ENCODE results near the gene NANOS3.
"Not testable (repeated sequence)": the region's sequence is repeated elsewhere in the genome, so short reads cannot be mapped to it uniquely, and the experiment has no call there.

The NANOS3 gene

DNA sequence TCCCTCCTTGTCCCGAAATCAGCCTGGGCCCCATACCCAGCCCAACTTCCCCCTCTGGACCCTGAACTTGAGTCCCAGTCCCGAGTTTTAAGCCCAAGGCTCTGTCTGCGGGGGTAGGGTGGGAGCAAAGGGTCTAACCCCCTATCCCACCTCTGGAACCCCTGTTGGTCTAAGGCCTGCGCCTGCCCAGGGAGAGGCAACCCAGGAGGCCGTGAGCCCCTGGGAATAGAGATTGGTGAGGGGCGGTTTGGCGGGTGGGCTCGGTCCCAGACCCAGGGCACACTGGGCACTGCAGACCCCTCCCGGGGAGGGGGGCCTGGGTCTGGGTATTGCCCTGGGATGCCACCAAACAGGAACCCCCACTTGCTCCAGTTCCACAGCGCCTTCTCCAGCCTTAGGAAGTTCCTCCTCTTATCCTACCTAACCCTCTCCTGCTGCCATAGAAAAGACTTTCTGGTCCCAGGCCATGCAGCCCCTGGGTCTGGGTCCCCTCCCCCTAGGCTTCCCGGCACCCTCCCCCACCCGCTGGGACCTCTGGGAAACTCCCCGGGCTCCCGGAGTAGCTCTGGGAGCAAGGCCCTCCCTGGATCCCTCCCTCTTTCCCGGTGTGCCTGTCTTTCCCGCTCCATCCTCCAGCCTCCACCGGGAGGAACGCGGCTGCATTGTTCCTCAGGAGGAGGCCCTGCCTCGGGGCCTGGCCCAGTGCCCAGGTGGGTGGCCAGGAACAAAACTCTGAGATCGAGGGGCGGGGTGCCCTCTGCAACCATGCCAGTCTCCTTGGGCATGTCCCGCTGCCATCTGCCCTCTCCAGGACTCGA lies 33.6 kb upstream of the NANOS3 start:
- DNase-seq: no peak

- DNase-seq: no peak
These were observed 32.8 kb upstream of the NANOS3 start for GRCh38 chr19:13844130-13844631.

GRCh38 chr19:13846557-13847406 lies 30.2 kb upstream of the NANOS3 start:
- DNase-seq: peak; percentile 77 to 83

- peak; percentile 72 to 83 for DNase-seq
These were observed 29.3 kb upstream of the NANOS3 start for GRCh38 chr19:13847407-13848339.

DNA sequence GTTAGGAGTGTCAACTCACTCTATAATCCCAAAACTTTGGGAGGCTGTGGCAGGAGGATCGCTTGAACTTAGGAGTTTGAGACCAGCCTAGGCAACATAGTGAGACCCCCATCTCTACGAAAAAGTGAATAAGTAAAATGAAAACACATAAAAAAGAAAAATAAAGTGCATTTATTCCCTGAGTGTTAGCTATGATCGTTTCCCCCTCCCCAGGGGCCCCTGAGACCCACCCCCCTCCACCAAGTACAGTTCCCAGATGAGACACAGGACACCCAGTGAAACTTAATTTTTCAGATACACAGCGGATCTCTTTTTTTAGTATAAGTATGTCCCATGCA lies 28.6 kb upstream of the NANOS3 start:
- DNase-seq: no peak

DNA sequence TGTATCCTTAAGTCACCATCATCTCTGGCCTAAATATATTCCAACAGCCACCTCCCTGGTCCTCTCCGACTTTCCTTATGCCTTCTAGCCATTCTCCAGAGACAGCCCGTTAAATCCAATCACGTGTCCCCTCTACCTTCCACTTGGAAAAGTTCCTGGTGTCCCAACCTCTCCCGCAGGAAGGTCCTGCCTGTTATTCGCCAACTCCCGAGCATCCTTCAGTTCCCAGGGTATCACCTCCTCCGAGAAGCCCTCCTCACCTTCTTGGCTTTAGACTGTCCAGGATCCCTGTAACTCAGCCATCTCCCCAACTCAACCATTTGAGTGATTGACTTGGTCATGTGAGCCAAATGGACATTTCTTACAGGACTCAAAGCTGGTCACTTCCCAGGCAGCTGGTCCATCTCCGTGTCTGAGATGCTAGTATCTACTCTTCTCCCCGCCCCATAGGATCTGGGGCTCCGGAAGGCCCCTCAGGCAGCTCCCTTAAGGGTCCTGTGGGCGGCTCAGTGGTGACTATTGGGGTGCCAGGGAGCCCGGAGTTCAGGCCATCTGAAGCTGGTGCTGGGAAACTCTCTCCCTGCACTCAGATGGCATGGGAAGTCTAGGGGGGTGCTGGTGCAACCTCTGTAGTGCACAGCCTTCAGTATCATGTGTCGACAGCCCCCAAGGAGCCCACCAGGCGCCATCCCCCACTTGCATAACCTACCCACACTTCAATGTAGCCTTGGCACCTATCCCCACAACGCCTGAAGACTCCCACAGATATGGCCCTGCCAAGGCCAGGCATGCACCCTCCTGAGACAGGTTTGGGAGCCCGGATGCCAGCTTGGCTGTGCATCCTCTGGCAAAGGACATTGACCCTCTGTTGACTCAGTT lies 27.9 kb upstream of the NANOS3 start:
- DNase-seq: no peak

GRCh38 chr19:13849991-13850909 lies 26.7 kb upstream of the NANOS3 start:
- no peak for DNase-seq

- no peak for DNase-seq
These were observed 25.8 kb upstream of the NANOS3 start for GRCh38 chr19:13850910-13851733.

DNA sequence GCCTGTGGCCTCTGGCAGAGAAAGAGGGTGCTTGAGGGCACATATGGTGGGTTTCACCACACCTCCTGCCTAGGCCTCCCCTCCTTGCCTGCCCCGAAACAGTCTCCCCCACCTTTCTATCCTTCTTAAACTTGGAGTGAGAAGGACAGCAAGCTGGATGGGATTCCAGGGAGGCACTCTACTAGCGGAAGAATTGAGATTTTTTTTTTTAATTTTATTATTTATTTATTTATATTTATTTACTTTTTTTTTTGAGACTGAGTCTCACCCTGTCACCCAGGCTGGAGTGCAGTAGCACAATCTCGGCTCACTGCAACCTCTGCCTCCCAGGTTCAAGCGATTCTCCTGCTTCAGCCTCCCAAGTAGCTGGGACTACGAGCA lies 25.2 kb upstream of the NANOS3 start:
- not testable (repeated sequence) for DNase-seq

DNA sequence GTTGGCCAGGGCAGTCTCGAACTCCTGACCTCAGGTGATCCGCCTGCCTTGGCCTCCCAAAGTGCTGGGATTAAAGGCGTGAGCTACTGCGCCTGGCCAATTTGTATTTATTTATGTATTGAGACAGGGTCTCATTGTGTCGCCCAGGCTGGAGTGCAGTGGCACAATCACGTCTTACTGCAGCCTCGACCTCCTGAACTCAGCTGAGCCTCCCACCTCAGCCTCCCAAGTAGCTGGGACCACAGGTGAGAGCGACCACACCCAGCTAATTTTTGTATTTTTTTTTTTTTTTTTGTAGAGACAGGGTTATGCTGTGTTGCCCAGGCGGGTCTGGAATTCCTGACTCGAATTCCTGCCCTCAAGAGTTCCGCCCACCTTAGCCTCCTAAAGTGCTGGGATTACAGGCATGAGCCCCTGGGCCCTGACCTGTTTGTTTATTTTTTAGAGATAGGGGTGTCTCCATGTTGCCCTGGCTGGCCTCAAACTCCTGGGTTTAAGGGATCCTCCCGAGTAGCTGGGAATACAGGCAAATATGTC lies 24.7 kb upstream of the NANOS3 start:
- not testable (repeated sequence) for DNase-seq

DNA sequence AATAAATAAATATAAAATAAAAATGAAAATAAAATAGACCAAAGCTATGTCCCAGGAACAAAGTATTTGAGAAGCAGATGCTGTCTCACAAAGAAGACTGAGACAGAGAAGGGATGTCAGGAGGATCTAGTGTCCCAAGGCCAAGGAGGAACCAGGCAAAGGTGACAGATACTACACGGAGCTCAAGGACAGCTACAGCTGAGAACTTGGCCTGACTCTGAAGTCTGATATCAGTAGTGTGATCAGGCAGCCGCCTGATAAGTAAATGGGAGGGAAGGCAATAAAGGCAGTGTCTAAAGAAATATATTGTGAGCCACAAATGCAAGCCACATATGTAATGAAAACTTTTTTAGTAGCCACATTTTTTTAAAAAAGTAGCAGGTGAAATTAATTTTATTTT lies 20.4 kb upstream of the NANOS3 start:
- DNase-seq: no peak

DNA sequence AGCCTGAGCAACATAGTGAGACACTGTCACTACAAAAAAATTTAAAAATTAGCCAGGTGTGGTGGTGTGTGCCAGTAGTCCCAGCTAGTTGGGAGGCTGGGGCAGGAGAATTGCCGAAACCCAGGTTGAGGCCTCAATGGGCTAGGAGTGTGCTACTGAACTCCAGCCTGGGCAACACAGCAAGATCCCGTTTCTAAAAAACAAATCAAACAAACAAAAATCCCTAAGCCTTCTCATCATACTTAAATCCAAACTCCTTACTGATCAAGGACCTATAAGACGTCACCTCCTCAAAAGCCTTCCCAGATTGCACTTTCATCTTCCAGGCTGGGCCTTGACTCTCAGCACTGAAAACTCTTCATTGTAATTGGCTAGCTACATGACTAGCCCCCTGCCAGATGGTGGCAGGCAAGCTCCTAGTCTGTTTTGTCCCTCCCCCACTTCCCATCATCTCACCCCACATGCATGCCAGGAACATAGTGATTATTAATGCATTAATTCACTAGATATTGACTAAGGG lies 17.5 kb upstream of the NANOS3 start:
- DNase-seq: peak in 1 of 2 experiments; percentile 37

DNA sequence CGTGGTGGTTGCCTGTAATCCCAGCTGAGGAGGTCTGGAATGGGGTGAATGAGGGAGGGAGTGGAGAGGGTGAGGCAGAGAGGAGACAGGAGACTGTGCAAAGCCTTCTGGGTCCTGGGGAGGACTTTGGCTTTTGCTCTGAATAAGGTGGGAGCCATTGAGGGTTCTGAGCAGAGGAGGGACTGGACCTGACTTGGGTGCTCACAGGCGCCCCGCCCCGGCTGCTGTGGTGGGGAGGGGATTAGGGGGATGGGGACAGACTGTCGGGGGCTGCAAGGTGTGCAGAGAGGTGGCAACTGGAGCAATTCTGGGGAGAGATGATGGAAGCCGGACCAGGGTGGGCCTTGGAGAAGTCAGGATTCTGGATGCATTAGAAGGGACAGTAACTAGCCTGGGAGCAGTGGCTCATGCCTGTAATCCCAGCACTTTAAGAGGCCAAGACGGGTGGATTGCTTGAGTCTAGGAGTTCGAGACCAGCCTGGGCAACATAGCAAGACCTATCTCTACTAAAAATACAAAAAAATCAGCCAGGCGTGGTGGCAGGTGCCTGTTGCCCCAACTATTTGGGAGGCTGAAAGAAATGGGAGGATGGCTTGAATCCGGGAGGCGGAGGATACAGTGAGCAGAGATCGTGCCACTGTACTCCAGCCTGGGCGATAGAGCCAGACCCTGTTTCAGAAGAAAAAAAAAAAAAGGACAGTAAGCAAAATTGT lies 16.1 kb upstream of the NANOS3 start:
- no peak for DNase-seq

- DNase-seq: peak in 1 of 2 experiments; percentile 26
These were observed 15.6 kb upstream of the NANOS3 start for GRCh38 chr19:13861392-13861713.

DNA sequence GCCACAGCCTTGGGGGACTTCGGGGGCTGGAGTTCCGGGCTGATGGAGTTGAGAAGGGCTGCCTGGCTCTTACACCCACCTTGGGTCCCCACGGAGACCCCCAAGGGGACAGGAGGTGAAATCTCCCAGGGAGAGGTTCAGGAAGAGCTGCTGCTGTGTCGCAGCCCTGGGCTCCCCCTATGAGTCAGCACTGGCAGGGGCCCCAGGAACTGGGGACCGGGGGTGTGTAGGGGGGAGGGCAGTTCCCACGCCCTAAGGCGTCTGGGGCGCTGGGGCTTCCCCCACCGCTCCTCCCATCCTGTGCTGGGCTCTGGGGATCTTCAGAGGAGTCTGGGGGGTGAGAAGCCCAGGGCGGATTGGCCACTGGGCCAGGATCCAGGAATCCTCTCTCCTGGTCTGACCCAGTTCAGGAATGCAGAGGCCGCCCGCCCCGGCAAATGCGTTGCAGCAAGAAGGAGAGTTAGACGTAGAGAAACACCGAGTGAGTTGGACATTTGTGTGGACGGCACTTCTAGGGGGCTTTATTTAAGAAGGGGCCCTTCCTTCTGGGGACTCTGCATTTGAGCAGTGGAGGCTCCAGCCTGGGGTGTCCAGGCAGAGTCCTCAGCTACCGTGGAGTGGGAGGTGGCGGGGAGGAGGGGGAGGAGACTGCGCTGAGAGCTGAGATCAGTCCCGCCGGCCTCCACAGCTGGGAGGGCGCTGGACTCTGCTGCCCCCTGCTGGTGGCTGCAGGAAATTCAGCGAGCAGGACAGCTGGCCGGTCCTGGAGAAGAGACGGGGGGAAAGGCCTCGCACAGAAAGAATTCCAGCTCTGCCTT lies 15.0 kb upstream of the NANOS3 start:
- peak; percentile 80 to 85 for DNase-seq

DNA sequence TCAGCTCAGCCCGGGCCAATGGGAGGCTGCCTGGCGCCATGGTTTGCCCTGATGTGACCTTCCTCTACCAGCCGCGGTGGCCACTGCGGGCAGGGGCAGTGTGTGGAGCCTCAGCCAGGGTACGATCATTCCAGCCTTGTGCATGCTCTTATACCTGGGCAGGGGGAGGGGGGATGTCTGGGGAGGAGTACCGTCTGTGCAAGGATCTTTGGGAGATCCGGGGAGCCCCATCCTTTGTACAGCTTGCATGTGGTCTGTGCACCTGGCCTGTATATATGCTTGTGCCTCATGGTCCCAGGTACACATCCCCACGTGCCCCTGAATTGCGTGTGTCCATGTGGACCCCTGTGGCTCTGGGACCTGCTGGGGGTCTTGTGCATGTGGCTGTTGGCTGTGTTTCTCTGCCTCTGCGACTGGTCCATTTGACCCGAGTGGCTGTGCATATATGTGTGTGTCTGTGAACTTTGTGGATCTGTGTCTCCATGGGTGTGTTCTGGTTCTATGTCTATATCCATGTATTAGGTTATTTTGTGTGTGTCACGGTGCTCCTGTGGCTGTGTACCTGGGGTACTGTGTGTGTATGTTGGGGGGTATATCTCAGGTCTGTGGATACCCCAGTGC lies 12.8 kb upstream of the NANOS3 start:
- no peak for DNase-seq

Measured in Kasumi-1 (cell line).